GM12878 (cell line): Measurements from ENCODE around the gene CDC16. TPM values are rescaled to one million over a fixed set of nuclear protein-coding genes. Genes with fewer than 3 reads are reported as not detected.

Source experiments
- ATAC-seq: fragments of 200-7000 bp; cut with Tn5 transposase; 3 replicates; pipeline ENCODE4 v1.9.1; 2020; ENCODE audit warnings: mild to moderate bottlenecking, moderate library complexity
- BruUV-seq: library from RNA; stranded (reverse); fragments of 400-500 nt; replicated peaks from 2 replicates; lab custom pipeline; 2021; lab: Mats Ljungman, UMichigan
- CTCF ChIA-PET: fragments of 300-600 bp; sonication (Branson Sonifier 250); formaldehyde crosslinking; extraction: SDS; loops from one replicate; lab custom pipeline; 2021; ENCODE audit warnings: inconsistent platforms; lab: Yijun Ruan, JAX
- POLR2A ChIA-PET: fragments of 350-600 bp; formaldehyde crosslinking; extraction: SDS; loops from one replicate; lab custom pipeline; 2021; ENCODE audit warnings: inconsistent platforms; lab: Charles Lee
- RAD21 ChIA-PET: fragments of 300-600 bp; sonication (Branson Sonifier 250); formaldehyde crosslinking; loops from one replicate; lab custom pipeline; 2023; ENCODE audit warnings: antibody characterized with exemption; ENCODE audit not compliant: unreplicated experiment; lab: Charles Lee
- SMC1A ChIA-PET: fragments of 300-600 bp; sonication (Branson Sonifier 250); formaldehyde crosslinking; loops from one replicate; lab custom pipeline; 2023; ENCODE audit not compliant: unreplicated experiment, uncharacterized antibody; lab: Charles Lee
- DNase-seq: peaks from one replicate; pipeline ENCODE4 v3.0.0-alpha.2; 2011; ENCODE audit warnings: low read depth, low spot score
- FAIRE-seq: peaks from 3 replicates; lab custom pipeline; 2011; peaks lifted over from hg19 to GRCh38; lab: Jason Lieb, UNC
- H2AFZ ChIP-seq: 2 replicates; pipeline ENCODE4 v1.6.0; 2011; ENCODE audit warnings: low read depth, low read length, control low read depth; ENCODE audit not compliant: control insufficient read depth
- H3K27ac ChIP-seq: 2 replicates; pipeline ENCODE4 v1.5.1; 2011; ENCODE audit warnings: control low read depth; ENCODE audit not compliant: control insufficient read depth, insufficient read depth
- H3K27me3 ChIP-seq, 2 experiments: replicated peaks in 1 of 2; 2 replicates each; pipeline versions ENCODE4 v1.6.0 to v1.6.1; 2011; ENCODE audit warnings: low read length in 1 of 2; ENCODE audit not compliant: control insufficient read depth in 2 of 2, insufficient read depth in 2 of 2
- H3K36me3 ChIP-seq, 2 experiments: 2 replicates each; pipeline ENCODE4 v1.5.1; 2011; ENCODE audit warnings: low read length in 1 of 2; ENCODE audit not compliant: control insufficient read depth in 2 of 2, insufficient read depth in 2 of 2
- H3K4me1 ChIP-seq: 2 replicates; pipeline ENCODE4 v1.6.1; 2011; ENCODE audit warnings: mild to moderate bottlenecking, low read length, moderate library complexity, mixed read lengths; ENCODE audit not compliant: control insufficient read depth, insufficient read depth
- H3K4me2 ChIP-seq: 2 replicates; pipeline ENCODE4 v1.6.0; 2011; ENCODE audit warnings: control low read depth; ENCODE audit not compliant: control insufficient read depth, insufficient read depth
- H3K4me3 ChIP-seq: fragments of 200-600 bp; sonication (generic); 2 replicates; pipeline ENCODE4 v1.5.1; 2016
- H3K79me2 ChIP-seq: 2 replicates; pipeline ENCODE4 v1.6.0; 2011; ENCODE audit warnings: low read length; ENCODE audit not compliant: control insufficient read depth, insufficient read depth
- H3K9ac ChIP-seq: 2 replicates; pipeline ENCODE4 v1.8.0; 2011; ENCODE audit warnings: low read length, control low read depth, mixed read lengths; ENCODE audit not compliant: control insufficient read depth, insufficient read depth
- H3K9me3 ChIP-seq: replicated peaks from 3 replicates; pipeline ENCODE4 v1.5.1; 2011; ENCODE audit warnings: mild to moderate bottlenecking, low read length; ENCODE audit not compliant: control insufficient read depth, insufficient read depth
- H4K20me1 ChIP-seq: 2 replicates; pipeline ENCODE4 v1.6.0; 2011; ENCODE audit not compliant: control insufficient read depth, insufficient read depth
- CEBPB ChIP-seq, 2 experiments: fragments of 150-350 bp in 1 of 2; IDR thresholded peaks; 2 replicates each; pipeline ENCODE4 v1.6.1; 2012 to 2014; ENCODE audit warnings: low read depth in 2 of 2, low read length in 2 of 2, borderline replicate concordance in 1 of 2, inconsistent platforms in 1 of 2
- HDAC6 ChIP-seq: fragments of 200-600 bp; sonication (generic); IDR thresholded peaks from one replicate; pipeline ENCODE4 v1.8.0; 2017; ENCODE audit warnings: antibody characterized with exemption; ENCODE audit not compliant: unreplicated experiment
- IKZF1 ChIP-seq: fragments of 450-650 bp; conservative IDR thresholded peaks from 2 replicates; pipeline ENCODE4 v1.6.1; 2017; ENCODE audit warnings: antibody characterized with exemption, mild to moderate bottlenecking
- JUND ChIP-seq: IDR thresholded peaks from 2 replicates; pipeline ENCODE4 v1.6.1; 2012; ENCODE audit warnings: low read depth, mild to moderate bottlenecking, low read length, improper control_type of control experiment, moderate library complexity
- MYC ChIP-seq: IDR thresholded peaks from 2 replicates; pipeline ENCODE4 v1.6.1; 2011; ENCODE audit warnings: mild to moderate bottlenecking, low read length, moderate library complexity, inconsistent platforms; ENCODE audit not compliant: insufficient read depth, insufficient replicate concordance, insufficient read length, severe bottlenecking
- NFYA ChIP-seq: IDR thresholded peaks from 2 replicates; pipeline ENCODE4 v1.6.1; 2011; ENCODE audit warnings: low read depth, mild to moderate bottlenecking, low read length, improper control_type of control experiment, borderline replicate concordance
- NKRF ChIP-seq: fragments of 450-650 bp; conservative IDR thresholded peaks from 2 replicates; pipeline ENCODE4 v1.6.1; 2017; ENCODE audit warnings: mild to moderate bottlenecking, moderate library complexity
- NRF1 ChIP-seq: conservative IDR thresholded peaks from 2 replicates; pipeline ENCODE4 v1.6.1; 2011; ENCODE audit warnings: mild to moderate bottlenecking, low read depth, low read length, improper control_type of control experiment
- PAX5 ChIP-seq: IDR thresholded peaks from 2 replicates; pipeline ENCODE4 v1.6.1; 2011; ENCODE audit warnings: low read depth, low read length, borderline replicate concordance
- PKNOX1 ChIP-seq: fragments of 450-650 bp; IDR thresholded peaks from 2 replicates; pipeline ENCODE4 v1.6.1; 2016; ENCODE audit warnings: mild to moderate bottlenecking
- POLR2AphosphoS5 ChIP-seq: IDR thresholded peaks from 2 replicates; pipeline ENCODE4 v1.6.1; 2011; ENCODE audit warnings: mild to moderate bottlenecking, low read length, inconsistent platforms
- RFX5 ChIP-seq: IDR thresholded peaks from 2 replicates; pipeline ENCODE4 v1.6.1; 2011; ENCODE audit warnings: low read depth, low read length, improper control_type of control experiment
- SIX5 ChIP-seq: IDR thresholded peaks from 2 replicates; pipeline ENCODE4 v1.6.1; 2011; ENCODE audit warnings: mild to moderate bottlenecking, low read depth, low read length, moderate library complexity; ENCODE audit not compliant: severe bottlenecking
- WRNIP1 ChIP-seq: IDR thresholded peaks from 2 replicates; pipeline ENCODE4 v1.6.1; 2011; ENCODE audit warnings: low read depth, low read length, improper control_type of control experiment, borderline replicate concordance
- YY1 ChIP-seq: IDR thresholded peaks from 2 replicates; pipeline ENCODE4 v1.6.1; 2011; ENCODE audit warnings: low read depth, mild to moderate bottlenecking, low read length
- ZBED1 ChIP-seq: IDR thresholded peaks from 2 replicates; pipeline ENCODE4 v1.6.1; 2016; ENCODE audit warnings: borderline replicate concordance
- ZBTB33 ChIP-seq: fragments of 450-650 bp; IDR thresholded peaks from 2 replicates; pipeline ENCODE4 v1.6.1; 2017; ENCODE audit warnings: mild to moderate bottlenecking
- ZNF217 ChIP-seq: fragments of 450-650 bp; IDR thresholded peaks from 2 replicates; pipeline ENCODE4 v1.6.1; 2017; ENCODE audit warnings: antibody characterized with exemption, mild to moderate bottlenecking
- ZNF274 ChIP-seq: IDR thresholded peaks from one replicate; pipeline ENCODE4 v1.8.0; 2011; ENCODE audit not compliant: insufficient read length, insufficient read depth
- WGBS: methylation state at CpG from one replicate; pipeline ENCODE4 v1.1.6; 2016; ENCODE audit warnings: low lambda C conversion rate; ENCODE audit not compliant: insufficient replicate concordance, insufficient coverage; ENCODE audit errors: missing lambda C conversion rate; 5-methylcytosine and 5-hydroxymethylcytosine counted together
- in situ Hi-C: fragments of 300-500 bp; cut with MboI; formaldehyde crosslinking; loops from 9 replicates; pipeline ENCODE4 v1.14.3; 2018; ENCODE audit warnings: mixed read lengths
- intact Hi-C: fragments of 100-400 bp; cut with micrococcal nuclease; formaldehyde crosslinking; loops from one replicate; pipeline ENCODE4 v1.14.2; 2022; ENCODE audit not compliant: unreplicated experiment
- polyA plus RNA-seq, 11 experiments: library from polyadenylated mRNA; depleted of rRNA in 4 of 11; unstranded in 6 of 11; stranded (reverse) in 5 of 11; fragments of >200 nt; fragmentation: Nextera tagmentation in 4 of 11; fragmentation: Illumina TruSeq in 1 of 11; extraction: Ambion mirVana in 4 of 11; extraction: Trizol in 1 of 11; gene quantifications; 1 replicate in 1 of 11; 2 replicates in 10 of 11; pipeline versions ENCODE4 v1.2.1 to v1.2.3, GENCODE V29; 2011 to 2016; ENCODE audit warnings: inconsistent platforms in 2 of 11, missing spikeins in 2 of 11, low read depth in 1 of 11
- total RNA-seq, 4 experiments: library from RNA; depleted of rRNA in 3 of 4; stranded (reverse); fragments of >200 nt in 3 of 4; fragmentation: Illumina TruSeq in 1 of 4; extraction: Trizol in 1 of 4; gene quantifications; 2 replicates each; pipeline versions ENCODE4 v1.2.1 to v1.2.3, GENCODE V29; 2013 to 2021

The CDC16 gene
- total and polyA plus RNA-seq, 10 of the 15 experiments (the other 5 are each of a cell fraction or from before 2014, with no cell fraction given) = 15.4 to 92.9 (median 31.4) TPM

- FAIRE-seq = no peak
- in situ Hi-C loops = no loop called here
- RAD21 ChIA-PET = no interaction called here
- CTCF ChIA-PET = interaction anchor here (0.7 to 1.5 kb wide), 2 partner anchors 37 to 41 kb away, joined by 4 read pairs; no protein-coding TSS in a partner anchor
- POLR2A ChIA-PET = interaction anchor here (0.6 kb wide), 1 partner anchor 18 kb away, joined by 3 read pairs; the partner anchor contains the start of gene UPF3A
- intact Hi-C loops = no loop called here
- H3K27me3 ChIP-seq = no peaks in the 10 kb centered on the region
- no peak overlapping the region for H3K27ac ChIP-seq
- no peak overlapping the region for H3K4me3 ChIP-seq
- H4K20me1 ChIP-seq = no peaks in the 10 kb centered on the region
- H3K36me3 ChIP-seq = peaks cover 14 to 36% of the 10 kb centered on the region in 2 experiments
- ATAC-seq = no peak
- peaks cover 2% of the 10 kb centered on the region; the same call in 1 of the 2 replicates for H3K79me2 ChIP-seq
- no peaks in the 10 kb centered on the region for H3K9me3 ChIP-seq
- WGBS = 97% methylated on average over 12 of the region's 12 CpGs
- H3K9ac ChIP-seq = no peak overlapping the region
- no peak overlapping the region for H3K4me2 ChIP-seq
- no peak for DNase-seq
- SMC1A ChIA-PET = interaction anchor here (1.1 kb wide), 1 partner anchor 12 kb away, joined by 3 read pairs; no protein-coding TSS in a partner anchor
- TF ChIP-seq PKNOX1 (no peak), SIX5 (no peak), RFX5 (no peak), JUND (no peak), PAX5 (no peak), ZNF217 (no peak), NRF1 (no peak), WRNIP1 (no peak), ZNF274 (no peak), ZBTB33 (no peak), NFYA (no peak), MYC (no peak), IKZF1 (no peak), YY1 (no peak), POLR2AphosphoS5 (no peak), HDAC6 (no peak), ZBED1 (no peak), CEBPB (IDR thresholded peaks at IDR 0.05; ENCODE audit: borderline replicate concordance in 1 of 2, low read depth in 2 of 2, low read length in 2 of 2) (no peak), NKRF (no peak)
- BruUV-seq = no TSS peak
- peaks cover 31% of the 10 kb centered on the region for H3K4me1 ChIP-seq
- H2AFZ ChIP-seq = no peak overlapping the region
Observed at GRCh38 chr13:114299604-114300305, 65.1 kb downstream of the CDC16 start.
